ENCODE measurements around the gene POU2F3. TPM values are rescaled to one million over a fixed set of nuclear protein-coding genes. Genes with fewer than 3 reads are reported as not detected.

Gene POU2F3
- total and polyA plus RNA-seq, 8 donors: 0.18 to 1.9 (median 1.3) TPM; not detected in 2

- 68 to 77% (median 72%) methylated on average over 9 of the region's 9 CpGs for WGBS, 5 donors
- intact Hi-C loops (cut with DNase I; ENCODE audit: low total_unique reads): loop anchor here (2.0 kb wide), 1 partner anchor 63 kb away; no protein-coding TSS in a partner anchor
- TF ChIP-seq POLR2A (IDR thresholded peaks at IDR 0.05) (no peak), EP300 (IDR thresholded peaks at IDR 0.05) (no peak), CTCF (IDR thresholded peaks at IDR 0.05) (no peak), POLR2AphosphoS5 (IDR thresholded peaks at IDR 0.05) (no peak)
- peaks cover 0 to 4% (median 0%) of the 10 kb centered on the region in 4 donors for H3K4me1 ChIP-seq
- peaks cover 0 to 29% (median 16%) of the 10 kb centered on the region in 3 donors for H3K27me3 ChIP-seq
- H3K27ac ChIP-seq: no peak overlapping the region
- peaks cover 0 to 14% (median 13%) of the 10 kb centered on the region in 4 donors for H3K36me3 ChIP-seq
- no peak for DNase-seq
- no peak overlapping the region for H3K4me3 ChIP-seq
- no peaks in the 10 kb centered on the region for H3K9me3 ChIP-seq
These were observed 6.6 kb upstream of the POU2F3 start for GRCh38 chr11:120233207-120233803.

- intact Hi-C loops (cut with DNase I; ENCODE audit: low total_unique reads): loop anchor here (5.0 kb wide), 1 partner anchor 57 kb away; no protein-coding TSS in a partner anchor
These were observed 4.8 kb upstream of the POU2F3 start for GRCh38 chr11:120235024-120235628.

GRCh38 chr11:120236169-120237107 lies 3.5 kb upstream of the POU2F3 start:
- peaks cover 0 to 56% (median 36%) of the 10 kb centered on the region in 3 donors for H3K27me3 ChIP-seq

More at GRCh38 chr11:120235024-120235628, 4.8 kb upstream of the POU2F3 start:
- DNase-seq: peak; percentile 84 to 90
- H3K9me3 ChIP-seq: no peaks in the 10 kb centered on the region
- TF ChIP-seq POLR2A (IDR thresholded peaks at IDR 0.05): no peak
- no peak for TF ChIP-seq EP300 (IDR thresholded peaks at IDR 0.05)
- peak in 6 of 7 experiments; percentile 54 to 84 (median 77) for TF ChIP-seq CTCF (IDR thresholded peaks at IDR 0.05)
- TF ChIP-seq POLR2AphosphoS5 (IDR thresholded peaks at IDR 0.05): peak in 1 of 3 donors; percentile 29
- no peaks in the 10 kb centered on the region for H3K36me3 ChIP-seq
- 11 to 30% (median 17%) methylated on average over 8 of the region's 8 CpGs for WGBS, 5 donors
- peaks cover 0 to 43% (median 23%) of the 10 kb centered on the region in 3 donors for H3K27me3 ChIP-seq
- no peak overlapping the region for H3K4me3 ChIP-seq
- H3K4me1 ChIP-seq: peaks cover 5 to 9% (median 6%) of the 10 kb centered on the region in 4 donors
- H3K27ac ChIP-seq: no peak overlapping the region

More at GRCh38 chr11:120236169-120237107, 3.5 kb upstream of the POU2F3 start:
- Histone ChIP-seq H3K27ac (no peak overlapping the region), H3K4me3 (no peak overlapping the region), H3K9me3 (no peaks in the 10 kb centered on the region), H3K36me3 (no peaks in the 10 kb centered on the region), H3K4me1 (peaks cover 9 to 15% (median 12%) of the 10 kb centered on the region in 4 donors)
- intact Hi-C loops (cut with DNase I; ENCODE audit: low total_unique reads): loop anchor here (5.0 kb wide), 1 partner anchor 56 kb away; no protein-coding TSS in a partner anchor
- WGBS, 5 donors: 16 to 32% (median 30%) methylated on average over 5 of the region's 5 CpGs
- DNase-seq: no peak
- no peak for TF ChIP-seq EP300 (IDR thresholded peaks at IDR 0.05)
- no peak for TF ChIP-seq CTCF (IDR thresholded peaks at IDR 0.05)
- TF ChIP-seq POLR2A (IDR thresholded peaks at IDR 0.05): no peak
- no peak for TF ChIP-seq POLR2AphosphoS5 (IDR thresholded peaks at IDR 0.05)

Measured in stomach (tissue), 9 donors.